WTC11 (cell line): Measurements from ENCODE around the gene FGFR3. TPM values are rescaled to one million over a fixed set of nuclear protein-coding genes. Genes with fewer than 3 reads are reported as not detected.

Experiments
- ATAC-seq: fragments of 200-7000 bp; cut with Tn5 transposase; 2 replicates; pipeline ENCODE4 v1.10.0; 2021; ENCODE audit warnings: mild to moderate bottlenecking, moderate library complexity
- CTCF ChIA-PET: fragments of 300-600 bp; sonication (Branson Sonifier 250); formaldehyde crosslinking; loops from one replicate; lab custom pipeline; 2021; ENCODE audit warnings: antibody characterized with exemption; lab: Charles Lee
- POLR2A ChIA-PET: fragments of 350-600 bp; sonication (Branson Sonifier 250); formaldehyde crosslinking; loops from one replicate; lab custom pipeline; 2021; ENCODE audit warnings: antibody characterized with exemption; lab: Charles Lee
- DNase-seq: peaks from one replicate; pipeline ENCODE4 v3.0.0; 2021; ENCODE audit warnings: low spot score
- H3K27ac Mint-ChIP-seq: 2 replicates; pipeline ENCODE4 v1.8.0; 2021; ENCODE audit warnings: mixed read lengths
- H3K27me3 Mint-ChIP-seq: 2 replicates; pipeline ENCODE4 v1.8.0; 2021; ENCODE audit warnings: low read depth, mild to moderate bottlenecking, moderate library complexity, mixed read lengths
- H3K36me3 Mint-ChIP-seq: 2 replicates; pipeline ENCODE4 v1.8.0; 2021; ENCODE audit warnings: mixed read lengths
- H3K4me1 Mint-ChIP-seq: 2 replicates; pipeline ENCODE4 v1.8.0; 2022; ENCODE audit warnings: mixed read lengths
- H3K4me3 Mint-ChIP-seq: 2 replicates; pipeline ENCODE4 v1.8.0; 2021; ENCODE audit warnings: mild to moderate bottlenecking, moderate library complexity, mixed read lengths
- H3K9me3 Mint-ChIP-seq: 2 replicates; pipeline ENCODE4 v1.8.0; 2021; ENCODE audit warnings: mixed read lengths
- ARID4B ChIP-seq: sonication (generic); formaldehyde crosslinking; IDR thresholded peaks from 2 replicates; pipeline ENCODE4 v1.8.0; 2023; ENCODE audit warnings: missing genetic modification reagents, mild to moderate bottlenecking, borderline replicate concordance
- CTCF ChIP-seq: fragments of 200-600 bp; IDR thresholded peaks from 2 replicates; pipeline ENCODE4 v1.8.0; 2022; ENCODE audit warnings: antibody characterized with exemption
- E2F1 ChIP-seq: sonication (generic); formaldehyde crosslinking; IDR thresholded peaks from 2 replicates; pipeline ENCODE4 v1.8.0; 2022; ENCODE audit warnings: mild to moderate bottlenecking, missing genetic modification reagents
- E2F4 ChIP-seq: sonication (generic); formaldehyde crosslinking; IDR thresholded peaks from 2 replicates; pipeline ENCODE4 v1.8.1; 2022; ENCODE audit warnings: low read depth, mild to moderate bottlenecking, moderate library complexity, missing genetic modification reagents, borderline replicate concordance
- GABPB1 ChIP-seq: sonication (generic); formaldehyde crosslinking; IDR thresholded peaks from 2 replicates; pipeline ENCODE4 v1.8.1; 2023; ENCODE audit warnings: mild to moderate bottlenecking, missing genetic modification reagents
- IRF1 ChIP-seq: sonication (generic); formaldehyde crosslinking; IDR thresholded peaks from 2 replicates; pipeline ENCODE4 v1.8.0; 2023; ENCODE audit warnings: missing genetic modification reagents
- KAT7 ChIP-seq: sonication (generic); formaldehyde crosslinking; IDR thresholded peaks from 2 replicates; pipeline ENCODE4 v1.8.1; 2023; ENCODE audit warnings: missing genetic modification reagents, mild to moderate bottlenecking, borderline replicate concordance
- MAX ChIP-seq: sonication (generic); formaldehyde crosslinking; IDR thresholded peaks from 2 replicates; pipeline ENCODE4 v1.8.0; 2022; ENCODE audit warnings: mild to moderate bottlenecking, missing genetic modification reagents
- MYBL2 ChIP-seq: sonication (generic); formaldehyde crosslinking; IDR thresholded peaks from 2 replicates; pipeline ENCODE4 v1.8.1; 2023; ENCODE audit warnings: mild to moderate bottlenecking, moderate library complexity, missing genetic modification reagents
- NFATC4 ChIP-seq: fragments of 250-450 bp; sonication (Bioruptor Pico); IDR thresholded peaks from 2 replicates; pipeline ENCODE4 v1.9.0; 2021; ENCODE audit warnings: mild to moderate bottlenecking
- NFE2L1 ChIP-seq: sonication (generic); formaldehyde crosslinking; IDR thresholded peaks from 2 replicates; pipeline ENCODE4 v1.8.1; 2023; ENCODE audit warnings: missing genetic modification reagents
- PRRX2 ChIP-seq: fragments of 250-450 bp; sonication (Bioruptor Pico); IDR thresholded peaks from 2 replicates; pipeline ENCODE4 v1.8.0; 2021; ENCODE audit warnings: mild to moderate bottlenecking
- RORB ChIP-seq: fragments of 250-450 bp; sonication (Bioruptor Pico); IDR thresholded peaks from 2 replicates; pipeline ENCODE4 v1.9.0; 2021; ENCODE audit warnings: mild to moderate bottlenecking
- TEAD1 ChIP-seq: sonication (generic); formaldehyde crosslinking; IDR thresholded peaks from 2 replicates; pipeline ENCODE4 v1.8.0; 2022; ENCODE audit warnings: mild to moderate bottlenecking, missing genetic modification reagents
- ZNF121 ChIP-seq: sonication (generic); formaldehyde crosslinking; IDR thresholded peaks from 2 replicates; pipeline ENCODE4 v1.8.0; 2023; ENCODE audit warnings: missing genetic modification reagents
- ZSCAN18 ChIP-seq: fragments of 250-450 bp; sonication (Bioruptor Pico); IDR thresholded peaks from 2 replicates; pipeline ENCODE4 v2.1.2; 2022; ENCODE audit warnings: mild to moderate bottlenecking, moderate library complexity
- total RNA-seq: library from RNA; stranded (reverse); gene quantifications from 3 replicates; pipeline ENCODE4 v1.2.3, GENCODE V29; 2021

The FGFR3 gene
- total RNA-seq, 1 experiment from 2014 or later = 19.9 TPM

GRCh38 chr4:1809754-1810502 lies 16.8 kb downstream of the FGFR3 start (continued):
- TF ChIP-seq TEAD1 (CRISPR knock-in tag) = no peak
- no peak for TF ChIP-seq E2F4 (CRISPR knock-in tag)
- no peak for TF ChIP-seq IRF1 (CRISPR knock-in tag)
- no peak for TF ChIP-seq ZNF121
- TF ChIP-seq MAX = 0 out of 2 replicates have a peak, but pooled peaks have one; percentile 36
- TF ChIP-seq ZSCAN18 (CRISPR knock-in tag) = no peak
- peak; percentile 92 for TF ChIP-seq CTCF
- no peak for TF ChIP-seq RORB (CRISPR knock-in tag)
- TF ChIP-seq PRRX2 (CRISPR knock-in tag) = no peak
- TF ChIP-seq NFATC4 = 0 out of 2 replicates have a peak, but pooled peaks have one; percentile 67
- TF ChIP-seq MYBL2 = no peak
- TF ChIP-seq GABPB1 = peak; percentile 18; the same call in 1 of the 2 replicates
- no peak for TF ChIP-seq ARID4B (CRISPR knock-in tag)
- no peak for TF ChIP-seq KAT7 (CRISPR knock-in tag)
- TF ChIP-seq NFE2L1 (CRISPR knock-in tag) = no peak

GRCh38 chr4:1810765-1811164 lies 17.7 kb downstream of the FGFR3 start:
- Mint-ChIP-seq H3K9me3 (no peaks in the 10 kb centered on the region), H3K27ac (no peak overlapping the region), H3K4me1 (no peaks in the 10 kb centered on the region)
- CTCF ChIA-PET = interaction anchor here (0.6 to 10.0 kb wide), 22 partner anchors 10 to 1652 kb away, joined by 3 to 188 read pairs (median 6); partner anchors contain the start of genes DOK7, FGFR3, TACC3 and TMEM129
- no peak for TF ChIP-seq E2F1 (CRISPR knock-in tag)
- TF ChIP-seq, all 79 proteins: peak for 0
- no peaks in the 10 kb centered on the region for H3K27me3 Mint-ChIP-seq
- peaks cover 10% of the 10 kb centered on the region for H3K36me3 Mint-ChIP-seq
- ATAC-seq = no peak
- no peak overlapping the region for H3K4me3 Mint-ChIP-seq
- DNase-seq = no peak
- POLR2A ChIA-PET = no interaction called here
